ENCODE results near the gene ACOT13. TPM values are rescaled to one million over a fixed set of nuclear protein-coding genes. Genes with fewer than 3 reads are reported as not detected.

The ACOT13 gene
- total RNA-seq = 3.3 and 6.6 TPM in 2 replicates

DNA sequence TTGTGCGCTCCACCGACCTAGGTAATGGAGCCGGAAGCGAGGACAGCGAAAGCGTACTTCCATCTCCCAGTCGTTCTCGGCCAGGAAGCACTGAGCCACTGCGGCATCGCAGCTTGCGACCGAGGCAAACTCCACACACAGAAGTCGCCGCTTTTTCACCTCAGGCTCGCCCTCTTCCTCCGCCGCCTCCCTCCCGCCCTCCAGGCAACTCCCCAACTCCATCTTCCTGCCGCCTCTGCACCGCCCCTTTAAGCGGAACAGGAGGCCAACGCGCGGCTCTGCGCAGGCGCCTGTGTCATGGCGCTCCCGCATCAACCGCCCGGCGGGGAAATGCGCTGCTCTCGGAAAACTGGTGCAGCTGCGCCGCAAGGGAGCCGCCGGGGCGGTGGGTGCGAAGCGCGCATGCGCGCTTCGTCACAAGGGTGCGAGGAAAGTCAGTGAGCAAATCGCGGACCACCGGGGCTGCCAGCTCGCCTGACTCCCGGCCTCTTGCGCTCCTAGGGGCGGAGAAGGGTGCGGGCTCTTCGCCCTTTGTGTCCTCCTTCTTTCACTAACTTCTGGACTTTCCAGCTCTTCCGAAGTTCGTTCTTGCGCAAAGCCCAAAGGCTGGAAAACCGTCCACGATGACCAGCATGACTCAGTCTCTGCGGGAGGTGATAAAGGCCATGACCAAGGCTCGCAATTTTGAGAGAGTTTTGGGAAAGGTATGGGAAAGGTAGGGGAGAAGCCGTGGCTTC lies at the start of gene ACOT13, which contains the start of gene TDP2:
ACOT13 (plus strand) TSS at position 437 of the 737 bp plus-strand sequence; CDS start at position 624, 187 bp downstream.
TDP2 (minus strand) TSS at position 259 of the 737 bp plus-strand sequence; CDS start at position 222, 37 bp downstream.

DNA sequence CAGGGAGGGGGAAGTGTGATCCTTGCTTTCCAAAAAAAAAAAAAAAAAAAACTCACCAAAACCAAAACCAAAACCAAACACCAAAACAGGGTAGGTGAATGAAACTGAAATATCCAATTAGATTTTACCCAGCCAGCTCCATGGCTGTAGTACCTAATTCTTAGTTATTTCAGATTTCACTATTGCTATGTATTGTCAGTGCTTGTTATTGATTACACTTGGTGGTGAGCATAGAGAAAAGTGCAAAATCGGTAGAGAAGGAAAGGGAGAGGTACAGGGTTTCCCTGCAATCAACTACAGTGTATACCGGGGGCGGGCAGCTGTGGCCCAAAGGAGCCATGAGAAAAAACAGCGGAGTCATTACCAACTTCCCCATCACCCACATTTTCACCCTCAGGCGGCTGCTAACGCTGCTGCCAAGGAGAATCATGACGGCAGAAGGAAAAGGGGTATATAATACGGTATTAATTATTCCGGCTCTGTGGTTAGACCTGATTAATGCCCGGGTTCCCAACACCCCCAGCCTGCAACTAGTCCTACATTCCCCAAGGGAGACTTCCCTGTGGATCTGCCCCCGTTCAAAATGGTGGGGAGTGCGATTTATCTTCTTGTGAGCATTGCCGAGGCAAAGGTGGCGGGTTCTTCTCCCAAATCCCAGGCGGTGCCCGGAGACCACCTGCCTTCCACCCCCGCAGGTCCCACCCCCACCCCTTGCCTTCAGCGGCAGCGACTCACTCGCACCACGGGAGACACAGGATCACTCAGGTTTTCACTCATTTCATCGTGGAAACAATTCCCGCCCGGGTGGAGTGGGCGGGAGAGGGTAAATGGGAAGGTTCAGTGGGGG lies 52.5 kb downstream of the ACOT13 start, which contains the start of gene C6orf62:
C6orf62 (minus strand) TSS at position 30 of the 847 bp plus-strand sequence. CDS start 486 bp downstream, outside the sequence.

Other genes starting within 250 kb of the ACOT13 start
- 0.81 and 4.1 TPM in 2 replicates for gene GPLD1, start 177.5 kb upstream of the ACOT13 start, total RNA-seq
- 2.4 and 12.0 TPM in 2 replicates for gene ALDH5A1, start 172.1 kb upstream of the ACOT13 start, total RNA-seq
- under 0.01 TPM in 1 of 2 replicates, not detected in the other for gene KIAA0319, start 20.9 kb upstream of the ACOT13 start, total RNA-seq
- 12.5 and 14.3 TPM in 2 replicates for gene TDP2, start 178 bp upstream of the ACOT13 start, total RNA-seq
- gene C6orf62, start 52.1 kb downstream of the ACOT13 start, total RNA-seq = 43.4 and 55.7 TPM in 2 replicates
- gene GMNN, start 107.9 kb downstream of the ACOT13 start, total RNA-seq = 7.1 and 50.2 TPM in 2 replicates
- not detected in 2 replicates for gene ARMH2, start 131.8 kb downstream of the ACOT13 start, total RNA-seq